Left colon (tissue), 2 donors: Measurements from ENCODE around the gene CERKL. TPM values are rescaled to one million over a fixed set of nuclear protein-coding genes. Genes with fewer than 3 reads are reported as not detected.

Experiments used
- ATAC-seq: fragments of 200-7000 bp; cut with Tn5 transposase; one replicate; pipeline ENCODE4 v1.9.1; 2020; ENCODE audit warnings: mild to moderate bottlenecking, moderate library complexity
- DNase-seq, 2 donors: peaks; one replicate each; pipeline ENCODE4 v3.0.0-alpha.2; 2020
- intact Hi-C, 2 donors: fragments of 100-400 bp; cut with DNase I in 1 of 2; cut with micrococcal nuclease in 1 of 2; formaldehyde crosslinking; loops; one replicate each; pipeline versions ENCODE4 v1.11.2 to v1.14.0; 2022; cut with DNase I, micrococcal nuclease
- total RNA-seq, 2 donors: library from RNA; stranded (reverse); fragmentation: NEBNext Ultra II Directional; extraction: Animal tissue kit (Norgen Biotek cat#: 25700); gene quantifications; one replicate each; pipeline ENCODE4 v1.2.1, GENCODE V29; 2021
- donor health status: DM: no; HTN: no; CAD: no.
- donor health status: DM: yes; HTN: yes; CAD: no.

The CERKL gene
- total RNA-seq, 2 donors from 2014 or later, result 0.31 TPM; not detected in 1

GRCh38 chr2:181679544-181679979 is 22.7 kb upstream of the CERKL start:
- no peak for ATAC-seq
- no peak for DNase-seq
- intact Hi-C loops, result no loop called here

GRCh38 chr2:181678861-181679543 is 22.1 kb upstream of the CERKL start:
- no peak for DNase-seq
- intact Hi-C loops, result no loop called here
- no peak for ATAC-seq

- intact Hi-C loops, result no loop called here
- peak; percentile 50 for ATAC-seq
- DNase-seq, result peak; percentile 39 to 65
Observed at GRCh38 chr2:181677912-181678586, 21.1 kb upstream of the CERKL start.

DNA sequence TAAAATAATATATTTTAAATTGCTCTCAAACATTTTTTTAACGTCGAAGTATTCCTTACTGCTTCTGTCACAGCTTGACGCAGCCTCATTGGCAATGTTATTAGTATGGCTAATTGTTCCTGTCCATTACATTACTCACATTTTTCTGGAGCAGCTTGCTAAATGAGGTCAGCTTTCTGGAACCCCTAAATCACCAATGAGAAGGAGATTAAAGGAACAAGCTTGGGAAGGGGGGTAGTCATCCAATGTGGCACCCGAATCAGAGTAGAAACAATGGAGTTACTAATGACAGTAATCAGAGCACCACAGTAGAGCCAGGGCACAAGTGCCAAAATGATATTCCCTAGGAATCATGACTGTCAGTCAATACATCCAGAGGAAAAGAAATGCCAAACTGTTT is 18.3 kb upstream of the CERKL start:
- intact Hi-C loops, result no loop called here
- no peak for ATAC-seq

GRCh38 chr2:181674461-181674860 is 17.6 kb upstream of the CERKL start:
- intact Hi-C loops, result no loop called here
- no peak for ATAC-seq
- no peak for DNase-seq

More for the DNA sequence above, 18.3 kb upstream of the CERKL start:
- no peak for DNase-seq

DNA sequence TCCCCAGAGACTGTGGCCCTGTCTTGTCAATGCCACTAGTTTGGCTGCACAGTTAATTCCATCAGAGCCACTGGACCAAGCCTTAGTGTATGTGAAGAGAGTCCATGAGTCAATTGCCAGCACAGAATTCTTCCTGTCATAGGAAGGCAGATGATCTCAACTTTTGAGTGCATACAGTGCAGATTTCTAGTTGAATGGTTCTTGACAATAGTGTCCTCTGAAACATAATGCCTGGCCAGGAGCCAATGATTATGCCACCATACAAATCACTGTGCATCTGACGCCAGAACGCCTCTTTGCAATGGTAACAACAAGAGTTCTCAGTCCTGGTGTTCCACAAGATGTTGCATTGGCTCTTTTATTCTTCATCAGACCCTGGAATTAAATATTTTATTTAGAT is 16.3 kb upstream of the CERKL start:
- DNase-seq (no peak), ATAC-seq (no peak)
- intact Hi-C loops, result no loop called here

DNA sequence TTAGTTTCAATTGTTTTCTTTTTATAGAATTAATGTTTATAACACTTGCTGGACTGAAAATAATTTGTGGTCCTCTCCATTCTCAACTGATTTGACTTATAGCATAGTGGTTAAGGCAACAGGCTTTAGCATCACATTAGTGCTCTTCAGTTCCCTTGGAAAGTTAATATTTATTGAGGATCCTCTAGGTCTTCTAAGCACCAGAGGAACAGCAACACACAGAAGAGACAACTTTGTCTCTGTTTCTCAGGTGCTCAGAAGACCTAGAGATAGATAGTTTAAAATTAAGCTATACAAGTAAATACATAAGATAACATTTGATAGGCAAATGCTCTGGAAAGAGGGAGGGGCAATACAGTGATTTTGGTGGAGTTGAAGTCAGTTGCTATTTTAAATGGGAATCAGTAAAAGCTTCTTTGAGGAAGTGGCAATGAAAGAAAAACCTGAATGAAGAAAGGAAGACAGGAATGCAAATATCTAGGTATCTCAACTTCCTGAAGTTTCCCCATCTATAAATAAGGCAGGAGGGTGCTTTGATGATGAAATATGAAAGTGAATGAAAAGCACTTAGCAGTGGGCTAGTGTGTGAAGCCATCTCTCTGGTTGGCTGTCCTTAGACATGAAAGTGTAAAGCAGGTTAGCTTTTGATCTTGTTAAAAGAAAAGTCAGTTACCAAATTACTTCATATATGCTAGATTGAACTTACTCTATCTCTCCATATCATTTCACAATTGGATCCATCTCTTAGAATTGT is 15.5 kb upstream of the CERKL start:
- DNase-seq, result no peak
- ATAC-seq, result no peak
- intact Hi-C loops, result no loop called here

DNA sequence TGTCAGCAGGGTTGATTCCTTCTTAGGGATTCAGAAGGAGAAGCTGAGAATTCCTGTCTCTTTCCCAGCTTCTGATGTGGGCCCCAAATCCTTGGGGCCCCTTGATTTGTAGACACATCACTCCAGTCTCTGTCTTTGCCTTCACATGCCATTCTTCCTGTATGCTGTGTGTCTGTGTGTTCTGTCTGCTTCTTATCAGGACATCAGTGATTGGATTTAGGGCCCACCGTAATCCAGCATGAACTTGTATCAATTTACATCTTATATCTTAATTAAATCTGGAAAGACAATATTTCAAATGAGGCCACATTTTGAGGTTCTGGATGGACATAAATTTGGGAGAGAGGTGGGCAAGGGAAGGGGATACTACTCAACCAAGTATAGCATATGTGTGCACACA is 13.7 kb upstream of the CERKL start:
- ATAC-seq (no peak), DNase-seq (no peak)
- intact Hi-C loops, result no loop called here

- intact Hi-C loops, result no loop called here
- DNase-seq, result no peak
- ATAC-seq, result no peak
Observed at GRCh38 chr2:181667234-181667633, 10.3 kb upstream of the CERKL start.

- ATAC-seq (no peak), DNase-seq (no peak)
- intact Hi-C loops, result no loop called here
Observed at GRCh38 chr2:181662287-181662686, 5.4 kb upstream of the CERKL start.

- ATAC-seq, result peak; percentile 70
- no peak for DNase-seq
- intact Hi-C loops, result no loop called here
Observed at GRCh38 chr2:181660181-181660580, 3.3 kb upstream of the CERKL start.

GRCh38 chr2:181658444-181658843 is 1.5 kb upstream of the CERKL start:
- intact Hi-C loops, result no loop called here
- ATAC-seq, result no peak

GRCh38 chr2:181657379-181657778 is 474 bp upstream of the CERKL start:
- ATAC-seq, result no peak
- intact Hi-C loops, result no loop called here
- no peak for DNase-seq

More at GRCh38 chr2:181658444-181658843, 1.5 kb upstream of the CERKL start:
- no peak for DNase-seq

- ATAC-seq, result no peak
- intact Hi-C loops, result no loop called here
- no peak for DNase-seq
Observed at GRCh38 chr2:181655519-181655918, 1.4 kb downstream of the CERKL start.

- ATAC-seq (no peak), DNase-seq (no peak)
- intact Hi-C loops, result no loop called here
Observed at GRCh38 chr2:181649436-181649979, 7.4 kb downstream of the CERKL start.

DNA sequence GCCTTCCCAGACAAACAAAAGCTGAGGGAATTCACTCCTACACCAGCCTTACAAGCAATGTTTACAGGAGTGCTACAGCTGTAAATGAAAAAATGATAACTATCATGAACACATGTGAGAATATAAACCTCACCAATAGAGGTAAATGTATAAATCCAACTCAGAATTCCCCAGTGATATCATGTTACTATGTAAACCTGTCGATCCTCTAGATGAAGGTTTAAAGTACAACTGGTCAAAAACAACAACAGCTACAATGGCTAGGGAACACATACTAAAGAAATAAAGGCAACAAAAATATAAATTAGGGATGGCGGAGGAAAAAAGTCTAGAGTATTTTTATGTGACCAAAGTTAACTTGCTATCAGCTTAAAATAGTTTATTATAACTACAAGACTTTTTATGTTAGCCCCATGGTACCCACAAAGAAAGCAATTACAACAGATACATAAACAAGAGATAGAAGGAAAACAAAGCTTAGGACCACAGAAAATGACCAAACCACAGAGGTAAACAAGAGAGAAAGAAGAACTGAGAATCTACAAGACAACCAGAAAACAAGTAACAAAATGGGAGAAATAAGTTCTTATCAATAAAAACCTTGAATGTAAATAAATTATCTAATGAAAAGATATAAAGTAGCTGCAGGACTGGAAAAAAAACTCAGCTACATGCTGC is 8.3 kb downstream of the CERKL start:
- intact Hi-C loops, result no loop called here
- ATAC-seq (no peak), DNase-seq (no peak)

GRCh38 chr2:181646415-181646987 is 10.4 kb downstream of the CERKL start:
- intact Hi-C loops, result no loop called here
- no peak for DNase-seq
- ATAC-seq, result no peak

- DNase-seq (no peak), ATAC-seq (no peak)
- intact Hi-C loops, result no loop called here
Observed at GRCh38 chr2:181643151-181643550, 13.8 kb downstream of the CERKL start.

- DNase-seq (no peak), ATAC-seq (no peak)
- intact Hi-C loops, result no loop called here
Observed at GRCh38 chr2:181642086-181642485, 14.8 kb downstream of the CERKL start.
